ENCODE measurements around the gene CDC42SE1. TPM values are rescaled to one million over a fixed set of nuclear protein-coding genes. Genes with fewer than 3 reads are reported as not detected.

CDC42SE1 gene
- polyA plus RNA-seq, 1 experiment = 70.3 TPM

GRCh38 chr1:151043163-151043562 lies 16.3 kb downstream of the CDC42SE1 start:
- CTCF ChIA-PET = no interaction called here
- no peak for TF ChIP-seq CTCF (IDR thresholded peaks at IDR 0.05; ENCODE audit: low read depth, low read length)
- POLR2A ChIA-PET = interaction anchor here (1.6 kb wide), 1 partner anchor 19 kb away, joined by 3 read pairs; no protein-coding TSS in a partner anchor
- H3K4me3 ChIP-seq (ENCODE audit: low read depth, low read length) = no peak overlapping the region
- no peaks in the 10 kb centered on the region for H3K27me3 ChIP-seq (ENCODE audit: control insufficient read depth, insufficient read depth, low read length)
- no peak for DNase-seq (ENCODE audit: low read depth, low spot score)
- H3K9me3 ChIP-seq (ENCODE audit: control insufficient read depth, insufficient read depth, low read length) = no peaks in the 10 kb centered on the region; the same call in 1 of the 2 replicates
- H3K27ac ChIP-seq (ENCODE audit: low read depth, low read length) = no peak overlapping the region

GRCh38 chr1:151039521-151039920 lies 19.9 kb downstream of the CDC42SE1 start:
- POLR2A ChIA-PET = no interaction called here
- Histone ChIP-seq H3K27me3 (ENCODE audit: control insufficient read depth, insufficient read depth, low read length) (no peaks in the 10 kb centered on the region), H3K27ac (ENCODE audit: low read depth, low read length) (no peak overlapping the region), H3K9me3 (ENCODE audit: control insufficient read depth, insufficient read depth, low read length) (no peaks in the 10 kb centered on the region), H3K4me3 (ENCODE audit: low read depth, low read length) (no peak overlapping the region)
- CTCF ChIA-PET = no interaction called here
- no peak for DNase-seq (ENCODE audit: low read depth, low spot score)
- no peak for TF ChIP-seq CTCF (IDR thresholded peaks at IDR 0.05; ENCODE audit: low read depth, low read length)

GRCh38 chr1:151037032-151037431 lies 22.4 kb downstream of the CDC42SE1 start:
- H3K9me3 ChIP-seq (ENCODE audit: control insufficient read depth, insufficient read depth, low read length) = no peaks in the 10 kb centered on the region
- ChIA-PET POLR2A (no interaction called here), CTCF (interaction anchor here (0.5 kb wide), 1 partner anchor 13 kb away, joined by 4 read pairs; no protein-coding TSS in a partner anchor)
- no peaks in the 10 kb centered on the region for H3K27me3 ChIP-seq (ENCODE audit: control insufficient read depth, insufficient read depth, low read length)
- no peak overlapping the region for H3K27ac ChIP-seq (ENCODE audit: low read depth, low read length)
- DNase-seq (ENCODE audit: low read depth, low spot score) = no peak
- no peak for TF ChIP-seq CTCF (IDR thresholded peaks at IDR 0.05; ENCODE audit: low read depth, low read length)
- H3K4me3 ChIP-seq (ENCODE audit: low read depth, low read length) = no peak overlapping the region

- CTCF ChIA-PET = no interaction called here
- POLR2A ChIA-PET = no interaction called here
- TF ChIP-seq CTCF (IDR thresholded peaks at IDR 0.05; ENCODE audit: low read depth, low read length) = no peak
These were observed 23.1 kb downstream of the CDC42SE1 start, which contains the start of gene BNIPL for GRCh38 chr1:151036356-151036755. TSS of gene BNIPL (plus strand) at chr1:151036586. CDS start at chr1:151036726, 140 bp downstream.

GRCh38 chr1:151035167-151035566 lies 24.3 kb downstream of the CDC42SE1 start:
- ChIA-PET CTCF (no interaction called here), POLR2A (no interaction called here)
- DNase-seq (ENCODE audit: low read depth, low spot score) = no peak

More at GRCh38 chr1:151036356-151036755, 23.1 kb downstream of the CDC42SE1 start, which contains the start of gene BNIPL:
- H3K4me3 ChIP-seq (ENCODE audit: low read depth, low read length) = no peak within 1 kb of the TSS
- no peaks in the 10 kb centered on the region for H3K9me3 ChIP-seq (ENCODE audit: control insufficient read depth, insufficient read depth, low read length)
- DNase-seq (ENCODE audit: low read depth, low spot score) = no peak
- H3K27me3 ChIP-seq (ENCODE audit: control insufficient read depth, insufficient read depth, low read length) = no peaks in the 10 kb centered on the region
- H3K27ac ChIP-seq (ENCODE audit: low read depth, low read length) = no peak within 1 kb of the TSS

More at GRCh38 chr1:151035167-151035566, 24.3 kb downstream of the CDC42SE1 start:
- H3K9me3 ChIP-seq (ENCODE audit: control insufficient read depth, insufficient read depth, low read length) = no peaks in the 10 kb centered on the region
- no peak overlapping the region for H3K4me3 ChIP-seq (ENCODE audit: low read depth, low read length)
- no peaks in the 10 kb centered on the region for H3K27me3 ChIP-seq (ENCODE audit: control insufficient read depth, insufficient read depth, low read length)
- no peak overlapping the region for H3K27ac ChIP-seq (ENCODE audit: low read depth, low read length)
- no peak for TF ChIP-seq CTCF (IDR thresholded peaks at IDR 0.05; ENCODE audit: low read depth, low read length)
